SU-DHL-6 (cell line): ENCODE measurements around the gene NUDT21.

ENCODE experiments used
- EZH2phosphoT487 ChIP-seq: fragments of 200-600 bp; sonication (generic), shearing (Covaris generic); conservative IDR thresholded peaks from 2 replicates; pipeline ENCODE4 v1.6.1; 2018; ENCODE audit warnings: mild to moderate bottlenecking, antibody characterized with exemption, low read length, moderate library complexity, mixed read lengths
- TF ChIP-seq, protein P1 (sequence below): fragments of 200-600 bp; sonication (generic); IDR thresholded peaks from one replicate; pipeline ENCODE4 v1.5.1; 2017; ENCODE audit warnings: antibody characterized with exemption, mild to moderate bottlenecking, low read length, moderate library complexity; ENCODE audit not compliant: insufficient read depth, poor library complexity, severe bottlenecking

DNA sequence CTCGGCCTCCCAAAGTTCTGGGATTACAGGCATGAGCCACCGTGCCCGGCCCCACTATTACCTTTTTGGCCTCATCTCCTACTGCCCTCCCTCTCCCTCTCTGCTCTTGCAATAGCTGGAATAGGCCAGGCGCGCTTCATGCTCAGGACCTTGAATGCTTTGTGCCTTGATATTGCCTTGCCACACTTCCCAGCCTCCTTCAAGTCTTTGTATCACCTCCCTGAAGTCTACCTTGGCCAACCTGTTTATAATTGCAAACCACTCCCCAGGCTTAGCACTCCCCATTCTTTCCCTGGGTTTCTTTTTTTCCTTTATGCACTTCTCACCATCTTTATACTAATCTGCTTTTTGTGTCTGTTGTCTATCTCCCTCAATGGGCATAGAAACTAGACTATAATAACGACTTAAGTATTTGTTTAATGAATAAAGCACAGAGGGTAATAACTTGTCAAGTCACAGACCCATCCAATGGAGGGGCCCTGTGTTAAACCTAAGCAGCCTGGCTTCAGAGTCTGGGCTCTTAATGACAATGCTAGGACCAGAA lies 6.9 kb upstream of the NUDT21 start:
- TF ChIP-seq, protein P1, sequence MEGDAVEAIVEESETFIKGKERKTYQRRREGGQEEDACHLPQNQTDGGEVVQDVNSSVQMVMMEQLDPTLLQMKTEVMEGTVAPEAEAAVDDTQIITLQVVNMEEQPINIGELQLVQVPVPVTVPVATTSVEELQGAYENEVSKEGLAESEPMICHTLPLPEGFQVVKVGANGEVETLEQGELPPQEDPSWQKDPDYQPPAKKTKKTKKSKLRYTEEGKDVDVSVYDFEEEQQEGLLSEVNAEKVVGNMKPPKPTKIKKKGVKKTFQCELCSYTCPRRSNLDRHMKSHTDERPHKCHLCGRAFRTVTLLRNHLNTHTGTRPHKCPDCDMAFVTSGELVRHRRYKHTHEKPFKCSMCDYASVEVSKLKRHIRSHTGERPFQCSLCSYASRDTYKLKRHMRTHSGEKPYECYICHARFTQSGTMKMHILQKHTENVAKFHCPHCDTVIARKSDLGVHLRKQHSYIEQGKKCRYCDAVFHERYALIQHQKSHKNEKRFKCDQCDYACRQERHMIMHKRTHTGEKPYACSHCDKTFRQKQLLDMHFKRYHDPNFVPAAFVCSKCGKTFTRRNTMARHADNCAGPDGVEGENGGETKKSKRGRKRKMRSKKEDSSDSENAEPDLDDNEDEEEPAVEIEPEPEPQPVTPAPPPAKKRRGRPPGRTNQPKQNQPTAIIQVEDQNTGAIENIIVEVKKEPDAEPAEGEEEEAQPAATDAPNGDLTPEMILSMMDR, result no peak
- TF ChIP-seq EZH2phosphoT487, result no peak
